ENCODE data around the gene CCDC57.

CCDC57 gene

DNA sequence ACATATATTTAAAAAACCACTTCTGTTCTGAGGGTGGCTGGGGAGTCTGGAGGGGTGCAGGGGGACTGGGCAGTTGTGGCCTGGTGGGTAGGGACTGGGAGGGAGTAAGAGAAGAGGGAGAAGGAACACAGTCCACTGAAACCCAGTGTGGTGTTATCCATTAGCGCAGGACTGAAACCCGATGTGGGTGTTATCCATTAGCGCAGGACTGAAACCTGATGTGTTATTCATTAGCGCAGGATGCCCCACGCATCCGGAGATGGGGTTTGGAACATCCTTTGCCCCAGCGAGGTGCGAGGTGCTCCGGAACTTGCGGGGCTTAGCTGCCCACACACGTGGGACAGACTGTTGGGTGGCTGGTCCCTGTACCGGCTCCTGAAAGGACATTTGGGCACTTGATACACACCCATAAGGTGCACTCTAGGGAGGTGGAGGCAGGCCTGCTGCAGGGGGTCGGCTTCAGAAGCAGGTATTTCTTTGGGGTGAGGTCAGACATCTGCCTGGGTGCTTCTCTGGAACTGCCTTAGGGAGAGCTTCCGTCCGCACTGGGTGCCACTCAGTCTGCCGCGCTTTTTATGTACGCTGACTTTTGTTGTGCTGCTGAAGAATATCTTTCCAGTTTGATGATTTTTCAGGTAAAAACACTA lies 94.4 kb downstream of the CCDC57 start:
- no peak for DNase-seq

DNA sequence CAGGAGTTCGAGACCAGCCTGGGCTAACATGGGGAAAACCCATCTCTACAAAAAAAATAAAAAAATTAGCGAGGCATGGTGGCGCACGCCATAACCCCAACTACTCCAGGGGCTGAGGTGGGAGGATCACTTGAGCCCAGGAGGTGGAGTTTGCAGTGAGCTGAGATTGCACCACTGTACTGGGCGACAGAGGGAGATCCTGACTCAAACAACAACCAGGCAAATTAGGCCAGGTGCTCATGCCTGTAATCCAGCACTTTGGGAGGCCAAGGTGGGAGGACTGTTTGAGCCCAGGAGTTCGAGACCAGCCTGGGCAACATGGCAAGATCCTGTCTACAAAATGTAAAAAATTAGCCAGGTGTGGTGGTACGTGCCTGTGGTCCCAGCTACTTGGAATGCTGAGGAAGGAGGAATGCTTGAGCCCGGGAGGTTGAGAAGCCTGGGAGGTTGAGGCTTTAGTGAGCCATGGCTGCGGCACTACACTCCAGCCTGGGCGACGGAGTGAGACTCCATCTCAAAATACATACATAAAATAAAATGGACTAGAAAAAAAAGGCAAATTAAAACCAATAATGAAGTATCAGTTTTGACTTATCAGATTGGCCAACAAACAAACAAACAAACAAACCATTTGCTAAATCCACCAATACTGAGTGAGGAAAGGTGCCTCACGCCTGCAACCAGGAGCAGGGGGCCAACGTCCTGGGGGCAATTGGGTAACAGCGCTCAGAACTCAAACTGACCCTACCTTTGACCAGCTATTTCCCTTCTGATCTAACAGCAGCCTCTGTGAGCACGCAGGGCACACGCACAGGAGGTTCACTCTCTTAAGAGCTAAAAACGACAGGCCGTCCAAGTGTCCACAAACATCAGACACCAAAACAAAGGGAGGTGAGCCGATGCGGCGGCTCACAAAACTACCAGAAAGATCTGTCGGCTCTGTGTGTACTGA lies 95.2 kb downstream of the CCDC57 start:
- DNase-seq: no peak

DNA sequence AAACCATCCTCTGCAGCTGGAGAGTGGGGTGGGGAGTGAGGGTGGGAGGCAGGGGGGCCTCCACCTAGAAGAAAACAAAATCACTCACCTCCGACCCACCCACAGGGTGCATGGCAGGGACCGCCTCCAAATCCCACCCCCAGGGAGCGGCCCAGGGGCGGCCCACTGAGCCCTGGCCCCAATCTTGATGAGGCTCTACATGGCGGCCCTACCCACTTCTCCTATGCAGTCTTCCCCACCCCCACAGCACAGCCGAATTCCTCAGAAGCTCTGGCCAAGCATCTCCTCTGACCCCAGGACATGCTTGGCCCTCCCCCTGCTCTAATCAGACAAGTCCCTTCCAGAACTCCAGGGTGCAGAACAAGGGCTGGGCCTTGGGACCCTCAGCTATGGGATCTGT lies 96.4 kb downstream of the CCDC57 start:
- no peak for DNase-seq

DNA sequence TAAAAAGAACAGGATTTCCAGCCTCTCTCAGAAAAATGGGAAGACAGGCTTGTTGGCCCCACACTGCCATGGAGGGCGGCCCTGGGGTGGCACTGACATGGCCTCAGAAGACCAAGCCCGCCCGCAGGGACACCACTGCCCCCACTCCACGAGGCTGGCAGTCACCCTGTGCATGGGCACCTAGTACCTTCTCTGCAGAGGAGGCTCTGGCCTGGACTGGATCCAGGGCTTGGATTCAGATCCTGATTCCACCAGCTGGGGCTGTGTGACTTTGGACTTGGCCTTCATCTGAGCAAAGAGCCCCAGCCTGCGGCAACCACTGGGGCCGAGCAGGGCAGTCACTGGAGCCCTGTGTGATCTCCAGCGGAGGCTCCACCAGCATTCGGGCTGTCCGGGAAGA lies 97.8 kb downstream of the CCDC57 start:
- no peak for DNase-seq

DNA sequence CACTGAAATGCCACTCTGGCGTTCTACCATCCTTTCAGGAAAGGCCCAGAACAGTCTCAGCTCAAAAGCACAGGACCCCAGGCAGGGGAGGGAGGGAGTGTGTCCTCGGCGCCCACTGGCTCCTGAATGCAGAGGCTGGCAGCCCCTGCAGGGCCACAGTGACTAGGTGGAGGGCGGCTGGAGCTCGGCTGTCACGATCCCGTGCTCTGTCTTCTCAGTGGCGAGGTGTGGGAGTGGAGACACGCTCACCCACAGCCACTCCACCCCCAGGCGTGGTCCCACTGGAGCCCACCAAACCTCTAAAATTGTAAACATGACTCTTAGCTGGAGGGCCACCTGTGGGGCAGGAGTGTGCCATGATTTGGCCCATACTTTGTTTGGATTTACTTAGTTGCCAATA lies 98.2 kb downstream of the CCDC57 start:
- DNase-seq: no peak

DNA sequence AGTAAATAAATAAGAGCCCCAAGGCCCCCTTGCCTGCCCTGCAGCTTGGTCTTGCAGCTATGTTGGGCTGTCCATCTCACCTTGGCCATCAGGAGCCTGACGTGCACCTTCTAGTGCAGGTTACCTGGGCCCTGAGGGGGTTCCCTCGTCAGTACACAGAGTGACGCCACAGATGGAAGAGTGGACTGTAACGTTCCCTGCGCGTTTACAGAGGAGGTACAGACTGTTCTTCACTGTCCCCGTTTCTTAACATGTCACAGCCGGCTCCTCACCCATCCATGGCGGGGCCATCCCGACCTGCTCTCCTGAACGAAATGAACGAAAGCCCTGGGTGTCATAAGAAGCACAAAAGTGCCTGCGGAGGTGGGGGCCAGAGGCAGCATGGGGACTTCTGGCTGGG lies 98.7 kb downstream of the CCDC57 start:
- DNase-seq: no peak

DNA sequence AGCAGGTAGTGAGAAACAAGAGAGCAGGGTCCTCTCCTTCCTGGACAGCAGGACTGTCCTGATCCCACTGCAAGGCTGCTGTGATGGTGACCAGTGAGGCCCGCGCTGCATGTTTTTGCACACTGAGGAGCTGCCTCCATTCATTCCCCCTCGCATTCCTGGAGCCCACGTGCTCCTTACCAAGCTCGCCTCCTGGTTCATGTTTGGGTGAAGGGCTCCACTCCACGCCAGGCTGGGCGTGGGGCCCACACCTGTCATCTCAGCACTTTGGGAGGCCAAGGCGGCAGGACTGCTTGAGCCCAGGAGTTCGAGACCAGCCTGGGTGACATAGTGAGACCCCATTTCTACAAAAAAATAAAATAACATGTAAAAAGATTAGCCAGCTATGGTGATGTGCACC lies 99.2 kb downstream of the CCDC57 start:
- no peak for DNase-seq

DNA sequence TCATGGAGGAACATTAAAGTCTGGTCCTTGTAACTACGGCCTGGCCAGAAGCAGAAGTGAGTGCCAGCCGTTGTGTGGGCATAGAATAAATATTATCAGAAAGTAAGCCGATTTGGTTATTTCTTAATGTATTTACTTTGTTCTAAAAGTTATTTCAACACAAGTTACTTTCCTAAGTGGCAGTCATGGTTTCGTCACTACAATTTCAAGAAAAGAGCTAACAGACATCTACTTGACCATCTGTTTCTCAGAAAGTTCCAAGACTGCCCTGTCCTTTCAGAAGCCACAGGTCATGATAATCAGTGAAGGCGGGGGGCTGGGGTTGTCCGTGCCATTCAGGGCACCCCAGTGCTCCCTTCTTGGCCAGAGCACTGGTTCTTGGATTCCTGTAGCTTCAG lies 99.7 kb downstream of the CCDC57 start:
- no peak for DNase-seq

DNA sequence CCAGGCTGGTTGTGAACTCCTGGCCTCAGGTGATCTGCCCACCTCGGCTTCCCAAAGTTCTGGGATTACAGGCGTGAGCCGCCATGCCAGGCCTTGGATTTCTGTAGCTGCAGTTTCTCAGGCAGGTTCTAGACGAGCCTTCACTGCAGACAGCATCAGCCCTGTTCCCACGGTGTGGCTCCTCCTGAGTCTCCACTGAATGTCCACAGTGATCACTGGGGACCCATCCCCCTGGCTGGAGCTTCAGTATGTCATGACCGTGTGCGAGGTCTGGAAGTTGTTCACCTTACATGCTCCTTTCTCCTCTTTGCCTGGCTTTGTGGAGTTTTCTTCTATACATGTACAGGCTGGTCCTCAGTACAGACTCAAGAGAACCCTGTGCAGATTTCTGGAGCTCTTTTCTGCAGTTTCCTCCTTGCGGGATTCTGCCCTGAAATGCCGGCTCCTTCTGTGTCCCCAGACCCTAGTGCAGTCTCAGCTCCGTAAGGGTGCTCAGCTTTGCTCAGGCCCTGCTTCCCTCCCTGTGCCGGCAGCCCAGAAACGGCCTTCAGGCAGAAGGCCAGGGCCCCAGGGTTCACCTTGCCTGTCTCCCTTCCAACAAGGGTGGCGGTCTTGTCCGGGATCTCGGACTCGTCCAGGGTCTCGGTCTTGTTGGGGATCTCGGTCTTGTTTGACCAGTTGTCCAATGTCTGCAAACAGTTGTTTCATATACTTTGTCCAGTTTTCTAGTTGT lies 100.3 kb downstream of the CCDC57 start:
- DNase-seq: no peak

DNA sequence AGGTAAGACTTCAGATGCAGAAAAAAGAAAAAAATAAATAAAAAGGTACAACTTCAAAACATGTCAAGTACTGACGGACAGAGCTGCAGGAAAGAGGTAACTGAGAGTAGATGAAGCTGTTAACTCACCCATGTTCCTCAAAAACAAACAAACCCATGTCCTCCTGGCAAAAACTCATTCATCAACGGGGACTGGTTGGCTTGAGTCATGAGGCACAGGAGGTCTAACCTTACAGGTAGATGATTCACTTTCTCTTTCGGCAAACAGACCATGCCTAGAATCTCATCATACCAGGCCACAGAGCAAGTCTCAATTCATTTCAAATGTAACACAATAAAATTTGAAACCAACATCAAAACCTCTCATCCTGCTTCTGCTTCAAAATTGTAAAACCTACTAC lies 102.3 kb downstream of the CCDC57 start:
- no peak for DNase-seq

DNA sequence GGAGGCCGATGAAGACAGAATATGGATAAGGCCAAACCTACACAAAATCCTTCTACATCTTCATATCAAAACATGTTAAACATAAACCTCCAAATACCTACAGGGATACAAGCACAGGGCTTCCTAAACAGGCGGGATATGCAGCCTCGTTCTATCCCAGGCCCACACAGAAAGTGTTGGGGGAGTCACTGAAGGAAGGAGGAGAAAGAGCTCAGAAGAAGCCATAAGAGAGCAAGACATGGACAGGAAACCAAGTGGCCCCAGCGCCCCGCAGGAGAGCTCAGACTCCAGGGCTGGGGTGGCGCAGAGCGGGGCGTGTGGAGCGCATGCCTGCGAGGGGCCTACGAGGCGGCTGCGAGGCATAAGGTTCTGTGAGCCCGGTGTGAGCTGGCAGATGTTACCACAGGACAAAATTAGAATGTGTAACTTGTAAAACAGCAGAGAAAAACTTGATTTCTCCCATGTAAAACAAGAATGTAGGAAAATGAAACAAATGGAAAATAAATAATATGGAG lies 103.6 kb downstream of the CCDC57 start:
- no peak for DNase-seq

DNA sequence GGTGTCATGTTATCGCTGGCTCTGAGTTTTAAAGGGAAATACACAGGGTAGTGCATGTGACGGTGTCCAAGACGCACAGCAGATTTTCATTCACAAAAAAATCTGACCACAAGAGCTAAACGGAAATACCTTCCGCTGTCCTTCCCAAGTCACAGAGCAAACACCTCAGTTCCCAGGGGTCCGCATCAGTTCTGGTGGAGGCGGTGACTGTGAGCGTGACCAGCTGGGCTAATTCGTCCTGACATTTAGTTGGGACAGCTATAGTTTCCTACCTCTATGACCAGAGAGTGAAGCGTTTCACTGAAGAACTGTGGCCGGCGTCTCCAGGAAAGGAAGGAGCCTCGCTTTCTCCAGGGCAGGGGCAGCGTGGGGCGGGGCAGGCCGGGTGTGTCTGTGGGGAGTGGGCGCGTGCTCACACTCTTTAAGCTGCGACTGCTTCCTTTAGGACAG lies 104.1 kb downstream of the CCDC57 start:
- no peak for DNase-seq

DNA sequence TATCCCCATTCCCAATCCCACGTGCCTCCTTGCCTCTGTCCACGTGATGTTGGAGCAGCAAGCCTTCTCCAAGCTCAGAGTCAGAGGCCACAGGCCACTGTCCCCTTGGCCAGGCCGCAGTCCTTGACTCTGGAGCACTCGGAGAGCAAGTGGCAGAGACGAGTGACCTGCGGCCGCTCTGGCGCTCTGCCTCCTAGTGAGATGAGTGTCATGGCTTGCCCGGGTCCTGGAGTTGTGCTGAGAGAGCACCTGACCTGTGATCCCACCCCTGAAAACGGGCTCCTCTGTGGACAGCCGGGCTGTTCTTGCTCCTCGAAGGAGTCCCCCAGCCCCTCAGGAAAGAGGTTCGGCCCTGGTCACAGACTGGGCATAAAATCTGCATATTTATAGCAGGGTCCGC lies 104.6 kb downstream of the CCDC57 start:
- DNase-seq: no peak

DNA sequence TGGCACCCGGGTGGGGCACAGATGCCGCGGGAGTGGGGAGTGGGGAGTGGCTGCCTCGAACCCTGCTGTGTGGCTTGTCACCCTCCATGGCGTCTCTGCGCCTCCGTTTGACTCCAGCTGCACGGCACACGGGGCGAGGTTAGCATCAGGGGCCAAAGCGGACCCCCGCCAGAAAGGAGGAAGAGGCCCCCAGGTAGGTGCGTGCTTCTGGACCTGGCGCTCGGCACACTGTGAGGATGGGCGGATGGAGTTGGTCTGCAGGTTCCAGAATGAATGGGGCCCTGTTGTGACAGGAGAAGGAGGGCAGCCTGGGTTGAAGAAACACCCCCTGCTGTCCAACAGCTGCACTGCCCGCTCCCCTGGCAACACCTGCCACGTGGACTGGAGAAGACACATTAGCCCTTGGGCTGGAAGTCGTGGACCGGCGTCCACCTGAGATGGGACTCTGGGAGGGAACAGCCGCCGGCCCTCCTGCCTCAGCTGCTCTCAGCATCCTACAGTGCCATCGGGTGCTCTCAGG lies 105.2 kb downstream of the CCDC57 start:
- peak in 1 of 2 experiments; percentile 51 for DNase-seq

DNA sequence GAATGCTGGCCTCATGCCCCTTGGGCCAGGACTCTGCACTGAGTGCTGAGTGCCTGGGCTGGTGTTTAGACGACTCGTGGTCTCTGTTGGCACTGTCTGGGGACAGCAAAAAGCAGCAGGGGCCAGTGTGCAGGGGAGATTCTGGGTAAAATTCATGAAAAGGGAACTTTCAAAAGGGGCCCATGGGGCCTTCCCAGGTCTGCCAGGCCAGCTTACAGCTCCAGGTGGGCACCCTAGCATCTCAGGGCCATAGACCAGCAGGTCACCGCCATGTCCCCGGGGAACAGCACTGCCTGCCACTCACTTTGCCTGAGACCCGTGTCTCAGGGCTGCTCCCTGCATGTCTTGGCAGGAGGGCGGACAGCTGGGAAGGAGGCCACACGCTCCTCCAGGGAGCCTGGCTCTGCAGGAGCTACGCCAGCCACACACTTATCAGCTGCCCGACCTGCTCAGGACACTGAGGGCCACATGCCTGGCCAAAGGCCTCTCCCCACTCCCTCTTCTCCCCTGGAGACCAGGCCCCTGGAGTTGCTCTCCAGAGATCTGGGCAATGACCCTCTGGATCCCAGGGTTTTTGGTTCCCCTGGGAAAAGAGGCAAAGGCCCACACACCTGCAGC lies 105.8 kb downstream of the CCDC57 start:
- peak in 1 of 2 experiments; percentile 55 for DNase-seq

DNA sequence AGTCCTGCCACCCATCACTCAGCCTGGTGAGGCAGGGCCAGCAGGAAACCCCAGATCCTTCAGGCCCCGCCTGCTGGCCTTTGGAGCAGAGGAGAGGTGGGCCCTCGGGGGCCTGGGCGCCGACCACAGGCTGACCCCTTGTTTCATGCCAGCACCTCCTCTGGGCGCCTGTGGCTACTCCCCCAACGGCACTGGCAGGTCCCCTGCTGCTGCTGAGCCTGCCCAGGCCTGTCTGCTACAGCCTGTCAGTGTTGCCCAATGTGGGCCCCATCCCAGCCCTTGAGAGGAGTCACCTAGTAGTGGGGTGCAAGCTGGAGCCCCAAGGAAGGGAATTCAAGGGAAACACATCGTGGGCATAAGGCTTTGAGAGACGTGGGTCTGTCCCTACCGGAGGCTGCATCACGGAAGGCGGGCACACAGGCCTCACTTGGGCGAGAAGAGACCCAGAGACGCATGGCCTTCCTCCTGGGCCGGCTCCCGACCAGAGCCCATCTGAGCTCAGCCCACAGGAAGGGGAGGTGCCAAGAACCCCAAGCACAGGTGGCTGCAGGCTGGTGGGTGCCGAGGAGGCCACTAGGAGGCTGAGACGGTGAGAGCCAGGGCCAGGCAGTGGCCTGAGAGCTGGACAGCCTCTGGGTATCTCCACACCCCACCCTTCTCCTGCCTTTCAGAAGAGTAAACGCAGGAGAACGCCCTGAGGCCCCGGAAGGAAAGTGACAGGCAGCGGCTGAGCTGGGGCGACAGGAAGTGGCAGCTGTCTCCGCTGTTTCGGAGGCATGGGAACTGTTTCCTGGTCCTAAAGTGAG lies 106.6 kb downstream of the CCDC57 start:
- peak; percentile 30 to 72 for DNase-seq

DNA sequence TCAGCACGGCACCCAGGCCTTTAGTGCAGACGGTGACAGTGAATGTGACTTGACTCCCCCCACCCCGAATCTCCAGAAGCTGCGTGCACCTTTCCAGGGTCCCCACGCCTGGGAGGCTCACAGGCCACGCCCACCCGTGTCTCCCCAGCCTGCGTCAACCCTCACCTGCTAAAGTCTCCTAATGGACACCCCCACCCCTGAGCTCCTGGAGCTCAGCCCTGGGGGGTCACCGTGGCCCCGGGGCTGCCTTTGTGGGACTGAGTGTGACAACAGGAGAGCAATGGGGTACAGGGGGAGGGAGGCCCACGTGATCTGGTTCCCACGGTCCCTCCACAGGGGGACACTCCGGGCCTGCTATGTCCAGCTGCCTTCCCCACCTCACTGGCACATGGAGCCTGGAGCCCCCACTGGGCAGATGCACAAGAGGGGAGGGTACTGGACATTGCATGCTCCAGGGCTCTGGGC lies 107.2 kb downstream of the CCDC57 start:
- DNase-seq: no peak

DNA sequence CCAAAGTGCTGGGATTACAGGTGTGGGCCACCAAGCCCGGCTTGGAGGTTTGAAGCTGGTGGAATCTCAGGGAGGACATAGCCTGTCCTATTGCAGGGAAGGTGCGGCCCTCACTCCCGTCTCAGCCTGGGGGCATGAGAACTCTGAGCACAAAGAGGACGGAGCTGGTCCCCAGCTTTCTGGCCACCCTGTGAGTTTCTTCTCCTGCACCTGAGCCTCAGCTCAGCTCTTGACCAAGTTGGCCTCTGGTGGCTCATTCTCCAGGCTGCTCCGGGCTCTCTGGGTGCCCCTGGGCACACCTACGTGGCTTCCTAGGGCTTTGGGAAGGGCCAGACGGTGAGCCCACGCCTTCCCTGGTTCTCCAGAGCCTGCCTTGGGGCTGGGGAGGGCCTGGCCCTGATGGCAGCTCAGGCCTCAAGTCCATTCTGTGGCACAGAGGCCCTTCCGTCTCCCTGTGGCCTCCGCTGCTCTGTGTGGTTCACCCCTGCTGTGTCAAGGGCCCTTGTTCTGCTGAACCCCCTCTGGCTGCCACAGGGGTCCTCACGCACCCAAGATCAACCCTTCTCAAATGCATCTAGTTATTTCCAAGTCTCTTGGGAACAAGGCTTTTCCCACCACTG lies 107.7 kb downstream of the CCDC57 start:
- no peak for DNase-seq

DNA sequence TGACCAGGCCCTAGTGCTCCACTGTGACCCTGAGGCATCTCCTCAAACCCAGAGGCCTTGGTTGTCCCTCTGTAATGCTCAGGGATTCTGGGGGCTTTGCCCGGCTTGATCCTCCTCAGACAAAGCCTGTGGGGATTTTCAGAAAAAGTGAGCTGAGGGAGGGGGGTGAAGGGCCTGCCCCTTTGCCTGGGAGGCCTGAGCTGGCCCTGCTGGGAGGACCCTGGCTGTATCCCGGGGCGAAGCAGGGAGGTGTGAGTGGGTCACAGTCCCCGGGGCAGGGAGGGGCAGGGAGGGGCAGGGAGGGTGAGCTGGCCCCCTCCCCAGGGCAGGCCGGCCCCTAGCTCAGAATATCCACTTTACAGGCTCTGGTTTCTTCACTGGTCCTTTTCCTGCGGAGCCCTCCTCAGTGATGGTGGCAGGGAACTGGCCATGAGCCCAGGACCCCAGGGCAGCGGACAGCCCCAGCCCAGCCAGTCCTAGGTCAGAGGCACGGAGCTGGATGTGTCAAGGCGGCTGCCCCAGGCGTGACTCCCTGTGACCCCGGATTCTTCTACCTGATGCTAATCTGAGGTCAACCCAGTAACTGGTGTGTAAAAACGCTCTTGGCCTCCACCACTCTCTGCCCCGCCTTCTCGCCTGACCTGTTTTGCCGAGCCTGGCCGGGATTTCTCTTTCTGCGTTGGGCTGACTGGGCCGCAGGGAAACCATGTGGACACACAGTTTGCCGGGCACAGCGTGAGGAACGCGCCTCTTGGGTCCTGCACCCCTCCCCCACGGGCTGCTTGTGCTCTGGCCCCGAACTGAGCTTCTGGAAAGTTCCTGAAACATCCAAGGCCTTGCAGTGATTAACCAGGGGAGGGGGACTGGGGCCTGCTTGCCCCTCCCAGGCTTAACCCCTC lies 108.8 kb downstream of the CCDC57 start:
- no peak for DNase-seq

Measured in NCI-H524 (cell line).